HG03520 (cell line): Measurements from ENCODE around the gene KCNQ5.

Experiments
- ATAC-seq: cut with Tn5 transposase; IDR thresholded peaks from one replicate; pipeline ENCODE4 v1.9.1; 2021; ENCODE audit warnings: mild to moderate bottlenecking, moderate library complexity; ENCODE audit not compliant: unreplicated experiment

The KCNQ5 gene

GRCh38 chr6:73042892-73043291 is 421.0 kb downstream of the KCNQ5 start:
- ATAC-seq = no peak

- no peak for ATAC-seq
Observed at GRCh38 chr6:73043446-73043845, 421.6 kb downstream of the KCNQ5 start.

GRCh38 chr6:73045609-73046008 is 423.7 kb downstream of the KCNQ5 start:
- ATAC-seq = no peak

GRCh38 chr6:73047801-73048200 is 425.9 kb downstream of the KCNQ5 start:
- ATAC-seq = no peak

GRCh38 chr6:73049971-73050594 is 428.2 kb downstream of the KCNQ5 start:
- no peak for ATAC-seq

GRCh38 chr6:73050706-73051105 is 428.8 kb downstream of the KCNQ5 start:
- no peak for ATAC-seq

GRCh38 chr6:73051147-73051546 is 429.3 kb downstream of the KCNQ5 start:
- ATAC-seq = no peak

GRCh38 chr6:73054958-73055357 is 433.1 kb downstream of the KCNQ5 start:
- no peak for ATAC-seq

GRCh38 chr6:73058736-73059135 is 436.9 kb downstream of the KCNQ5 start:
- ATAC-seq = no peak

- no peak for ATAC-seq
Observed at GRCh38 chr6:73062130-73062529, 440.3 kb downstream of the KCNQ5 start.

GRCh38 chr6:73062837-73063236 is 441.0 kb downstream of the KCNQ5 start:
- ATAC-seq = no peak

- ATAC-seq = no peak
Observed at GRCh38 chr6:73064266-73064665, 442.4 kb downstream of the KCNQ5 start.

GRCh38 chr6:73073238-73073637 is 451.4 kb downstream of the KCNQ5 start:
- no peak for ATAC-seq

- ATAC-seq = no peak
Observed at GRCh38 chr6:73074175-73074574, 452.3 kb downstream of the KCNQ5 start.

- no peak for ATAC-seq
Observed at GRCh38 chr6:73076211-73076954, 454.5 kb downstream of the KCNQ5 start.

GRCh38 chr6:73078333-73078862 is 456.5 kb downstream of the KCNQ5 start:
- no peak for ATAC-seq

GRCh38 chr6:73078908-73079610 is 457.2 kb downstream of the KCNQ5 start:
- ATAC-seq = no peak

GRCh38 chr6:73079611-73079955 is 457.7 kb downstream of the KCNQ5 start:
- ATAC-seq = no peak

GRCh38 chr6:73079978-73080377 is 458.1 kb downstream of the KCNQ5 start:
- no peak for ATAC-seq

GRCh38 chr6:73081955-73082354 is 460.1 kb downstream of the KCNQ5 start:
- ATAC-seq = no peak

GRCh38 chr6:73083886-73084285 is 462.0 kb downstream of the KCNQ5 start:
- ATAC-seq = no peak

- no peak for ATAC-seq
Observed at GRCh38 chr6:73085443-73085871, 463.6 kb downstream of the KCNQ5 start.
